Activated CD8-positive, alpha-beta memory T cell treated with anti-CD3 and anti-CD28 coated beads, Interleukin-2, amount 10 ng/mL, durations not matched to agents 7 days and 5 days (primary cell): ENCODE measurements around the gene BEX2. TPM values are rescaled to one million over a fixed set of nuclear protein-coding genes. Genes with fewer than 3 reads are reported as not detected.
"Not testable (repeated sequence)": the region's sequence is repeated elsewhere in the genome, so short reads cannot be mapped to it uniquely, and the experiment has no call there.

Source experiments
- ATAC-seq: fragments of 150-1000 bp; cut with Tn5 transposase; one replicate; pipeline ENCODE4 v1.10.0; 2021; ENCODE audit warnings: moderate library complexity
- CTCF ChIA-PET: fragments of 350-600 bp; sonication (Branson Sonifier 250); formaldehyde crosslinking; loops from one replicate; lab custom pipeline; 2021; ENCODE audit warnings: antibody characterized with exemption; lab: Charles Lee
- DNase-seq: peaks from one replicate; pipeline ENCODE4 v3.0.0-alpha.2; 2020
- H3K27ac Mint-ChIP-seq: one replicate; pipeline ENCODE4 v1.8.0; 2021; ENCODE audit warnings: mild to moderate bottlenecking, mixed read lengths
- H3K27me3 Mint-ChIP-seq: one replicate; pipeline ENCODE4 v1.8.0; 2021; ENCODE audit warnings: mixed read lengths
- H3K36me3 Mint-ChIP-seq: one replicate; pipeline ENCODE4 v1.8.0; 2021; ENCODE audit warnings: mild to moderate bottlenecking, mixed read lengths
- H3K4me1 Mint-ChIP-seq: one replicate; pipeline ENCODE4 v1.8.0; 2021; ENCODE audit warnings: mixed read lengths
- H3K4me3 Mint-ChIP-seq: one replicate; pipeline ENCODE4 v1.8.0; 2021; ENCODE audit warnings: mild to moderate bottlenecking, moderate library complexity, mixed read lengths
- H3K9me3 Mint-ChIP-seq: one replicate; pipeline ENCODE4 v1.8.0; 2022; ENCODE audit warnings: low read depth, mixed read lengths
- total RNA-seq, 2 experiments: library from RNA; stranded (reverse); gene quantifications; one replicate each; pipeline ENCODE4 v1.2.3, GENCODE V29; 2021

BEX2 gene
- total RNA-seq = 1 to 10 TPM; 3.5 to 5.3 TPM

- no peak within 1 kb of the TSS for H3K27ac Mint-ChIP-seq
- H3K4me1 Mint-ChIP-seq = no peaks in the 10 kb centered on the region
- peak within 1 kb of the TSS; percentile 65 for H3K4me3 Mint-ChIP-seq
- no peaks in the 10 kb centered on the region for H3K36me3 Mint-ChIP-seq
- ATAC-seq (peak; percentile 100), DNase-seq (peak; percentile 86)
- CTCF ChIA-PET = no interaction called here
- H3K9me3 Mint-ChIP-seq = peaks cover 3% of the 10 kb centered on the region
- peaks cover 3% of the 10 kb centered on the region for H3K27me3 Mint-ChIP-seq
Observed at GRCh38 chrX:103310555-103311398, at the start of gene BEX2. BEX2 (minus strand) TSS chrX:103310990; CDS start chrX:103309976, 1,014 bp downstream.

- CTCF ChIA-PET = no interaction called here
- no peak for DNase-seq
- H3K9me3 Mint-ChIP-seq = no peaks in the 10 kb centered on the region
- H3K27me3 Mint-ChIP-seq = no peaks in the 10 kb centered on the region
- H3K36me3 Mint-ChIP-seq = no peaks in the 10 kb centered on the region
- no peak overlapping the region for H3K27ac Mint-ChIP-seq
- ATAC-seq = no peak
- H3K4me1 Mint-ChIP-seq = peaks cover 2% of the 10 kb centered on the region
- H3K4me3 Mint-ChIP-seq = no peak overlapping the region
Observed at GRCh38 chrX:103360092-103360491, 49.3 kb upstream of the BEX2 start.

GRCh38 chrX:103359605-103360004, 48.8 kb upstream of the BEX2 start:
- H3K27me3 Mint-ChIP-seq, H3K36me3 Mint-ChIP-seq, H3K4me3 Mint-ChIP-seq, H3K4me1 Mint-ChIP-seq, CTCF ChIA-PET, H3K9me3 Mint-ChIP-seq, DNase-seq, H3K27ac Mint-ChIP-seq, ATAC-seq: not testable (repeated sequence)

DNA sequence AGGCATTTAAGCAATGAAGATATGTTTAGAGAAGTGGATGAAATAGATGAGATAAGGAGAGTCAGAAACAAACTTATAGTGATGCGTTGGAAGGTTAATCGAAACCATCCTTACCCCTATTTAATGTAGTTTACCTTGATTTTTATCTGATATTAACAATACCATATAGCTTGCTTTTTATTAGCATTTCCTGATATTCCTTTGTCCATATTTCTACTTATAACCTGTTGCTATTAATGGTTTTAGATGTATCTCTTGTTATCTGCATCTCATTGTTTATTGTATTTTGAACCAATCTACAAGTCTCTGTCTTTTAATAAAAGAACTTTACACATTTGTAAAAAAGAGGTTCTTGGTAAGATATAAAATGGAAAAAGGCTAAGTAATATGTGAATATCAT, 47.1 kb upstream of the BEX2 start:
- Mint-ChIP-seq H3K27ac (no peak overlapping the region), H3K36me3 (no peaks in the 10 kb centered on the region), H3K27me3 (no peaks in the 10 kb centered on the region), H3K4me3 (no peak overlapping the region), H3K4me1 (peaks cover 2% of the 10 kb centered on the region), H3K9me3 (no peaks in the 10 kb centered on the region)
- CTCF ChIA-PET = no interaction called here
- no peak for ATAC-seq
- DNase-seq = no peak

DNA sequence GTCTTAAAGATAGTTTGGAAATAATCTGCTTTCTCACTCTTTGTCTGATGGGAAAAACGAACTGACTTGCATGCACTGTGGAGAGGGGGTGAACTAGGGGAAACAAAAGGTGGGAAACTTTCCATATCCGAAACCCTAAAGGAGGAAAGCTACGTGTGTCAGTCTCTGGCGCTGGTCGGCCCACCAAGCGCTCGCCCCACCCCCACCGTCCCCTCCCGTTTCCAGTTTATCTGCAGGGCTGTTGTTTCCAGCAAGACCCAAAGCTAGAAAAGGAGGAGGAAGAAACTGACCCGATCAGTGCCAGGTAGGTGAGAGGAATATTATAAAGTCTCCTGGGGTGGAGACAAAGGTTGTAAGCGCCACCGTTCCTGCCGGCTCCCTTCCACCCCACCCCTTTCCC, 46.1 kb upstream of the BEX2 start:
- ATAC-seq (no peak), DNase-seq (no peak)
- Mint-ChIP-seq H3K36me3 (no peaks in the 10 kb centered on the region), H3K27ac (no peak overlapping the region), H3K9me3 (no peaks in the 10 kb centered on the region), H3K4me1 (peaks cover 2% of the 10 kb centered on the region), H3K27me3 (no peaks in the 10 kb centered on the region), H3K4me3 (peak overlapping the region; percentile 75)
- CTCF ChIA-PET = interaction anchor here (2.0 kb wide), 1 partner anchor 108 kb away, joined by 6 read pairs; no protein-coding TSS in a partner anchor

DNA sequence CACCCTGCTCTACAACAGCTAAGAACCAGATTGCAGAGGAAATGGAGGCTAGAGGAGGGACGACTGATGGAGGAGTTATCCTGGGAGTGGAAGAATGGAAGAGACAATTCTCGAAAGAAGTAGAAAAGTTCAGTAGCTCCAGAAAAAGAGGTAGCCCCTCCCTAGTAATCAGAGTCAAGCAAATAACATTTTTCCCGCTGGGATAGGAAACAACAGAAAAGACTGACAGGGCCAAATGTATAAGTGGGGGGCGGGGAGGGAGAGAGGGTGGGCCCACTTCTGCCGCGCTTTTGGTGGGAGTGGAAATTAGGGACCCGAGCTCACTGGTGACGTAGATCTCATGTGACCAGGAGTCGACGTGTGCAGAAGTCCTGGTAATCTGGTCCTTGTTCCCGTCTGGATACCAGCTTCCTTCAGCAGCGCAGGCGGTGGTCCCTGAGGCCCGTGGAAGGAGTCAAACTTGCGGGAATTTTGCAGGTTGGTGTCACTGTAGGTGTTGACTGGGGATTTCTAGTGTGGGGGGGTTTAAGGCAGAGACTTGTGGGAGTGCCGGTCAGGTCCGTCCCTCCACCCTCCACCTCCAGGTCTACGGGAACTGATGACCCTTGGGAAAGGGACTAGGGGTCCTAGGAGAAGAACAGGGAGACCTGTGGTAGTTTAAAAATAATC, 45.5 kb upstream of the BEX2 start, which contains the start of gene TCEAL9:
Gene TCEAL9 (plus strand): TSS at position 377 of the 669 bp plus-strand sequence. CDS start 1,179 bp downstream, outside the sequence.
- Mint-ChIP-seq H3K9me3 (no peaks in the 10 kb centered on the region), H3K4me1 (peaks cover 2% of the 10 kb centered on the region), H3K4me3 (peak within 1 kb of the TSS; percentile 75), H3K27ac (peak within 1 kb of the TSS; percentile 36), H3K36me3 (no peaks in the 10 kb centered on the region), H3K27me3 (no peaks in the 10 kb centered on the region)
- DNase-seq (no peak), ATAC-seq (no peak)
- CTCF ChIA-PET = interaction anchor here (2.0 kb wide), 1 partner anchor 108 kb away, joined by 6 read pairs; no protein-coding TSS in a partner anchor

- Mint-ChIP-seq H3K4me1 (peaks cover 2% of the 10 kb centered on the region), H3K27me3 (peaks cover 8% of the 10 kb centered on the region), H3K4me3 (no peak overlapping the region), H3K27ac (no peak overlapping the region), H3K36me3 (no peaks in the 10 kb centered on the region), H3K9me3 (no peaks in the 10 kb centered on the region)
- DNase-seq (no peak), ATAC-seq (no peak)
- CTCF ChIA-PET = no interaction called here
Observed at GRCh38 chrX:103347682-103348397, 37.0 kb upstream of the BEX2 start.

- Mint-ChIP-seq H3K27ac (no peak overlapping the region), H3K36me3 (no peaks in the 10 kb centered on the region), H3K9me3 (no peaks in the 10 kb centered on the region), H3K27me3 (peaks cover 4% of the 10 kb centered on the region), H3K4me1 (peaks cover 2% of the 10 kb centered on the region), H3K4me3 (no peak overlapping the region)
- CTCF ChIA-PET = no interaction called here
- ATAC-seq = no peak
- no peak for DNase-seq
Observed at GRCh38 chrX:103344606-103345005, 33.8 kb upstream of the BEX2 start.

DNA sequence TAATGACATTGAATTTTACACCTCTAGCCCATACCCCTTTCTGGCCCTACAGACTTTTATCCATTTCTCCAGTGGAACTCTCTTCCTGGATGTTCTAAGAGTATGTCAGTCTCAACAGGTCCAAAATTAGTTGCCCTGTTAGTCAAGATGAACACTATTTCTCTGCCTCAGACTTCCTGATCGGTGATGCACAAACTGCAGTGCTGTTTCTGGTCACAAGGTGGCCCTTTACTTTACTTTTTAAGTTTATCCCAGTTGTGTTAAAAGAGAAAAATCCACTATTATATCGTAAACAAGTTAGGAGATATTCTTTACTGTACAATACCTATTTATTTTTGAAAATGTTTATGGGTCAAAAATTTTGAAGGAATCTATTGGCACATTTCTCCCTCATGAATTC, 32.3 kb upstream of the BEX2 start:
- CTCF ChIA-PET = interaction anchor here (1.2 to 1.4 kb wide), 2 partner anchors 121 to 127 kb away, joined by 3 to 6 read pairs; no protein-coding TSS in a partner anchor
- H3K27ac Mint-ChIP-seq = no peak overlapping the region
- ATAC-seq = no peak
- H3K4me1 Mint-ChIP-seq = peaks cover 2% of the 10 kb centered on the region
- DNase-seq = peak; percentile 41
- no peaks in the 10 kb centered on the region for H3K9me3 Mint-ChIP-seq
- peaks cover 4% of the 10 kb centered on the region for H3K27me3 Mint-ChIP-seq
- no peak overlapping the region for H3K4me3 Mint-ChIP-seq
- no peaks in the 10 kb centered on the region for H3K36me3 Mint-ChIP-seq

GRCh38 chrX:103338663-103339062, 27.9 kb upstream of the BEX2 start:
- Mint-ChIP-seq H3K27me3 (peaks cover 3% of the 10 kb centered on the region), H3K9me3 (no peaks in the 10 kb centered on the region), H3K4me1 (peaks cover 2% of the 10 kb centered on the region), H3K4me3 (no peak overlapping the region), H3K36me3 (no peaks in the 10 kb centered on the region), H3K27ac (no peak overlapping the region)
- DNase-seq (no peak), ATAC-seq (no peak)
- CTCF ChIA-PET = no interaction called here

DNA sequence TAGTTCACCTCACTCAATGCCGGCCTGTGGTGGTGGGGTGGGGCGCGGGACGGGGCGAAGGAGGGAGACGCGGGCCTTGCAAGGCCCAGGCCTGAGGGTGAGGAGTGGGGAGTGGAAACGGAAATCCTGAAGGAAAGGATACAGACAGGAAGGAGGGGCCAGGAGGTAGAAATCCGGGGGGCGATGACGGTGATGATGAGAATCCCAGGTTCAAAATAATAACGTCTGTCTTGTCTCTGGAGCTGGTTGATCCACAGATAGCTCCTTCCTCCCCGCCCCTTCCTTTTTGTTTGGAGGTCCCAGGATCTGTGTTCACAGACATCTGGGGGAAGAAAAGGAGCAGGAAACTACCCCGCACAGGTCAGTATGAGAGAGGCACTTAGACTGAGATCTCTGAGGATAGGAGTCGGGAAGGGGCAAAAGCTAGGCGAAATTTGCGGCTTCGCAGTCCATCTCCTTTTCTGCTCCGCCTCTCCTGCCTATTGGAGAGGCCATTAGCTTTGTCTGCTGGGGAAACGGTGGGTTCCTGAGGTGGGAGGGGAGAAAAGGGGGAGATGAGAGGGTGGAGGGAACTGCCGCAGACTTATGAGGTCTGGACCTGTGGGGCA, 20.0 kb upstream of the BEX2 start:
- Mint-ChIP-seq H3K9me3 (no peaks in the 10 kb centered on the region), H3K4me1 (peaks cover 1% of the 10 kb centered on the region), H3K36me3 (no peaks in the 10 kb centered on the region), H3K27me3 (peaks cover 13% of the 10 kb centered on the region), H3K4me3 (no peak overlapping the region), H3K27ac (no peak overlapping the region)
- ATAC-seq = no peak
- no peak for DNase-seq
- CTCF ChIA-PET = no interaction called here

GRCh38 chrX:103329991-103330390, 19.2 kb upstream of the BEX2 start, which contains the start of gene TCEAL7:
TCEAL7 (plus strand) TSS chrX:103330239; CDS start chrX:103331404, 1,165 bp downstream.
- peaks cover 11% of the 10 kb centered on the region for H3K27me3 Mint-ChIP-seq
- no peaks in the 10 kb centered on the region for H3K9me3 Mint-ChIP-seq
- CTCF ChIA-PET = no interaction called here

DNA sequence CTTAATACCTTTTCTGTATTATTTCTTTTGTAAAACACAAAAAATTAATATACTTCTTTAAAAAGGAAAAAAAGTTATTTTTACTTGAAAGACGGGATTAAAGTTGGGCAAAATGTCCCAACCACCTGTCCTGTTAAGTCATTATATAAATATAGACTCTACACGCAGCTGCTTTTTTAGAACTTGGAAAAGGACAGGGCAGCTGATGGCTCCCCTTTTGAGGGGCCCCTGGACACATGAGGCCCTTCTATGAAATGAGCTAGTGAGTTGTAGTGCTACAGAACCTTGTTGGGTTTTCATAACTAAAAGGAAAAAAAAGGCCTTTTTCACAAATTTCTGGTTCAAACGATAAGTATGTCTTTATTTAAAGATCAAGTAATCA, 600 bp upstream of the BEX2 start:
- no peaks in the 10 kb centered on the region for H3K4me1 Mint-ChIP-seq
- no peaks in the 10 kb centered on the region for H3K36me3 Mint-ChIP-seq
- CTCF ChIA-PET = interaction anchor here (0.7 kb wide), 1 partner anchor 159 kb away, joined by 3 read pairs; no protein-coding TSS in a partner anchor
- no peaks in the 10 kb centered on the region for H3K9me3 Mint-ChIP-seq
- ATAC-seq (no peak), DNase-seq (no peak)
- H3K27ac Mint-ChIP-seq = no peak overlapping the region
- peaks cover 3% of the 10 kb centered on the region for H3K27me3 Mint-ChIP-seq
- H3K4me3 Mint-ChIP-seq = peak overlapping the region; percentile 65

More at GRCh38 chrX:103329991-103330390, 19.2 kb upstream of the BEX2 start, which contains the start of gene TCEAL7:
- H3K36me3 Mint-ChIP-seq = no peaks in the 10 kb centered on the region
- peaks cover 1% of the 10 kb centered on the region for H3K4me1 Mint-ChIP-seq
- no peak within 1 kb of the TSS for H3K27ac Mint-ChIP-seq
- ATAC-seq = no peak
- H3K4me3 Mint-ChIP-seq = no peak within 1 kb of the TSS
- DNase-seq = no peak
